ENCODE measurements around the gene CTDSP1.

GRCh38 chr2:218363736-218364135, 35.9 kb upstream of the CTDSP1 start:
- no peak for TF ChIP-seq EZH2 (IDR thresholded peaks at IDR 0.05; ENCODE audit: insufficient read depth, low read length)
- no peak for TF ChIP-seq CTCF (IDR thresholded peaks at IDR 0.05; ENCODE audit: insufficient read depth, low read depth, low read length)

Data from astrocyte (in vitro differentiated cells and primary cell).